WTC11 (cell line): Measurements from ENCODE around the gene SLC38A8. TPM values are rescaled to one million over a fixed set of nuclear protein-coding genes. Genes with fewer than 3 reads are reported as not detected.

ENCODE experiments used
- ATAC-seq: fragments of 200-7000 bp; cut with Tn5 transposase; 2 replicates; pipeline ENCODE4 v1.10.0; 2021; ENCODE audit warnings: mild to moderate bottlenecking, moderate library complexity
- CTCF ChIA-PET: fragments of 300-600 bp; sonication (Branson Sonifier 250); formaldehyde crosslinking; loops from one replicate; lab custom pipeline; 2021; ENCODE audit warnings: antibody characterized with exemption; lab: Charles Lee
- POLR2A ChIA-PET: fragments of 350-600 bp; sonication (Branson Sonifier 250); formaldehyde crosslinking; loops from one replicate; lab custom pipeline; 2021; ENCODE audit warnings: antibody characterized with exemption; lab: Charles Lee
- DNase-seq: peaks from one replicate; pipeline ENCODE4 v3.0.0; 2021; ENCODE audit warnings: low spot score
- H3K27ac Mint-ChIP-seq: 2 replicates; pipeline ENCODE4 v1.8.0; 2021; ENCODE audit warnings: mixed read lengths
- H3K27me3 Mint-ChIP-seq: 2 replicates; pipeline ENCODE4 v1.8.0; 2021; ENCODE audit warnings: low read depth, mild to moderate bottlenecking, moderate library complexity, mixed read lengths
- H3K36me3 Mint-ChIP-seq: 2 replicates; pipeline ENCODE4 v1.8.0; 2021; ENCODE audit warnings: mixed read lengths
- H3K4me1 Mint-ChIP-seq: 2 replicates; pipeline ENCODE4 v1.8.0; 2022; ENCODE audit warnings: mixed read lengths
- H3K4me3 Mint-ChIP-seq: 2 replicates; pipeline ENCODE4 v1.8.0; 2021; ENCODE audit warnings: mild to moderate bottlenecking, moderate library complexity, mixed read lengths
- H3K9me3 Mint-ChIP-seq: 2 replicates; pipeline ENCODE4 v1.8.0; 2021; ENCODE audit warnings: mixed read lengths
- ATF1 ChIP-seq: sonication (generic); formaldehyde crosslinking; IDR thresholded peaks from 2 replicates; pipeline ENCODE4 v1.8.1; 2023; ENCODE audit warnings: mild to moderate bottlenecking, moderate library complexity, missing genetic modification reagents
- FOXJ3 ChIP-seq: sonication (generic); formaldehyde crosslinking; IDR thresholded peaks from 2 replicates; pipeline ENCODE4 v1.9.0; 2021; ENCODE audit warnings: missing genetic modification reagents, mild to moderate bottlenecking, borderline replicate concordance
- FOXP1 ChIP-seq: sonication (generic); formaldehyde crosslinking; IDR thresholded peaks from 2 replicates; pipeline ENCODE4 v1.8.0; 2022; ENCODE audit warnings: missing genetic modification reagents, mild to moderate bottlenecking, moderate library complexity, borderline replicate concordance
- HMGA2 ChIP-seq: fragments of 250-450 bp; sonication (Bioruptor Pico); IDR thresholded peaks from 2 replicates; pipeline ENCODE4 v1.4.0; 2021; ENCODE audit warnings: mild to moderate bottlenecking, moderate library complexity
- MYBL2 ChIP-seq: sonication (generic); formaldehyde crosslinking; IDR thresholded peaks from 2 replicates; pipeline ENCODE4 v1.8.1; 2023; ENCODE audit warnings: mild to moderate bottlenecking, moderate library complexity, missing genetic modification reagents
- NFATC4 ChIP-seq: fragments of 250-450 bp; sonication (Bioruptor Pico); IDR thresholded peaks from 2 replicates; pipeline ENCODE4 v1.9.0; 2021; ENCODE audit warnings: mild to moderate bottlenecking
- RORB ChIP-seq: fragments of 250-450 bp; sonication (Bioruptor Pico); IDR thresholded peaks from 2 replicates; pipeline ENCODE4 v1.9.0; 2021; ENCODE audit warnings: mild to moderate bottlenecking
- TCF7 ChIP-seq: sonication (generic); formaldehyde crosslinking; IDR thresholded peaks from 2 replicates; pipeline ENCODE4 v1.8.0; 2022; ENCODE audit warnings: mild to moderate bottlenecking, low read depth, missing genetic modification reagents, moderate library complexity
- TEAD4 ChIP-seq: sonication (generic); formaldehyde crosslinking; IDR thresholded peaks from 2 replicates; pipeline ENCODE4 v1.8.0; 2022; ENCODE audit warnings: mild to moderate bottlenecking, missing genetic modification reagents
- ZNF232 ChIP-seq: sonication (generic); formaldehyde crosslinking; IDR thresholded peaks from 2 replicates; pipeline ENCODE4 v1.8.0; 2022; ENCODE audit warnings: mild to moderate bottlenecking, missing genetic modification reagents
- total RNA-seq: library from RNA; stranded (reverse); gene quantifications from 3 replicates; pipeline ENCODE4 v1.2.3, GENCODE V29; 2021
- TF ChIP-seq, protein P1 (sequence below): sonication (generic); formaldehyde crosslinking; IDR thresholded peaks from 2 replicates; pipeline ENCODE4 v1.8.0; 2023; ENCODE audit warnings: missing genetic modification reagents, mild to moderate bottlenecking, borderline replicate concordance
- TF ChIP-seq, protein P2 (sequence below): sonication (generic); formaldehyde crosslinking; IDR thresholded peaks from 2 replicates; pipeline ENCODE4 v1.8.0; 2022; ENCODE audit warnings: mild to moderate bottlenecking, missing genetic modification reagents
- TF ChIP-seq, protein P3 (sequence below): sonication (generic); formaldehyde crosslinking; IDR thresholded peaks from 2 replicates; pipeline ENCODE4 v1.8.1; 2023; ENCODE audit warnings: mild to moderate bottlenecking, missing genetic modification reagents
- TF ChIP-seq, protein P4 (sequence below): sonication (generic); formaldehyde crosslinking; IDR thresholded peaks from 2 replicates; pipeline ENCODE4 v1.8.0; 2023; ENCODE audit warnings: mild to moderate bottlenecking, missing genetic modification reagents
- TF ChIP-seq, protein P5 (sequence below): sonication (generic); formaldehyde crosslinking; IDR thresholded peaks from 2 replicates; pipeline ENCODE4 v1.8.1; 2022; ENCODE audit warnings: mild to moderate bottlenecking, missing genetic modification reagents, moderate library complexity, borderline replicate concordance
- TF ChIP-seq, protein P6 (sequence below): sonication (generic); formaldehyde crosslinking; IDR thresholded peaks from 2 replicates; pipeline ENCODE4 v1.8.0; 2022; ENCODE audit warnings: mild to moderate bottlenecking, missing genetic modification reagents
- TF ChIP-seq, protein P7 (sequence below): sonication (generic); formaldehyde crosslinking; IDR thresholded peaks from 2 replicates; pipeline ENCODE4 v1.8.1; 2022; ENCODE audit warnings: low read depth, mild to moderate bottlenecking, moderate library complexity, missing genetic modification reagents, borderline replicate concordance
- TF ChIP-seq, protein P8 (sequence below): sonication (generic); formaldehyde crosslinking; IDR thresholded peaks from 2 replicates; pipeline ENCODE4 v1.8.0; 2022; ENCODE audit warnings: missing genetic modification reagents

Gene SLC38A8
- total RNA-seq, 1 experiment from 2014 or later: not detected

DNA sequence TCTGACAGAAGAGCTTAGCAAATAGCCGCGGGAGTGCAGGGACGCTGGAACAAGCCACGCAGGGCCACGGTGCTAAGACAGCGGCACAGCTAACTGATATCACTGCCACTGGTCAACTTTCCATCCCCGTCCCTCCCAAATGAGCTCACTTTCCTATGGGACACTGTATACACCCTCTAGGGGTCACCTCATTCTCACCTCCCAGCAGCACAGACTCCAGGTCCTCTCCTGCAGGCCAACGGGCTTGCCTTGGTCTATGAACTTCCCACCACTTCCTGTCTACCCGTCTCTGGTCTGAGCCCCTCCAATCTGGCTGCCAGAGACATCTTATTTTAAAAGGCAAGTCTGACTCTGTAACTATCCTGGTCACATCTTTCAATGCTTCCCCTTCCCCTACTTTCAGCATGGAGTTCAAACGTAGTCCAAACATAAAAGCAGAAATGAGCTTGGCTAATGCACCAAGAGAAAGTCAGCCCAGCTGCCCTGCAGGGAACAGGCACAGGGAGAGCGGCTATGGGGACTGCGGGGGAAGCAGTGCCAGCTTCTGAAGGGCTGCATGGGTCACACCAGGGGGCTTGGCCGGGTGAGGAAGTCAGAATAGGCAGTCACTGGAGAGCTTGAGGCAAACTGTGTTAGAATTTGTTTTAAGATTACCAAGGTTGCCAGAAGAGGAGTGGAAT lies 26.3 kb upstream of the SLC38A8 start (continued):
- no peak for TF ChIP-seq FOXJ3 (CRISPR knock-in tag)
- TF ChIP-seq MYBL2: no peak

DNA sequence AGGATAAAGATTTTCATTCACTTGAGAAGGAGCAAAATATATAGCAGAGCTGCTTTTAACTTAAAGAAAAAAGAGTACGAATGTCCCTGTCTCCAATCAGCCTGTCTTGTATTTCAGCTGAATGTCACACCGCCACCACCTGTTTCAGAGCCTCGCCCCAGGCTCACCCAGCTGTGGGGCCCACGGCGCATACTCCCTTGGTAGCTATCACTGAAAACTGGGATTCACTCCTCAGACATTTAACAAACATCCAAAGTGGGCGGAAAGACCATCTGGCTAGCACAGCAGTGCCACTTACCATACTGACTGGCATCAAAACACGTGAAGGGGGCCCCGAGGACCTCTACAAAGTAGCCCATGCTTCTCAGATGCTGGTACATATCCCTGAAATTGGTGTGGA lies 25.4 kb upstream of the SLC38A8 start:
- CTCF ChIA-PET: interaction anchor here (0.7 to 4.5 kb wide), 5 partner anchors 17 to 142 kb away, joined by 3 to 42 read pairs (median 4); partner anchors contain the start of gene OSGIN1
- no peak overlapping the region for H3K27ac Mint-ChIP-seq
- ATAC-seq (no peak), DNase-seq (no peak)
- peaks cover 43% of the 10 kb centered on the region for H3K36me3 Mint-ChIP-seq
- no peaks in the 10 kb centered on the region for H3K9me3 Mint-ChIP-seq
- POLR2A ChIA-PET: no interaction called here
- no peak for TF ChIP-seq ZNF232
- TF ChIP-seq, protein P1, sequence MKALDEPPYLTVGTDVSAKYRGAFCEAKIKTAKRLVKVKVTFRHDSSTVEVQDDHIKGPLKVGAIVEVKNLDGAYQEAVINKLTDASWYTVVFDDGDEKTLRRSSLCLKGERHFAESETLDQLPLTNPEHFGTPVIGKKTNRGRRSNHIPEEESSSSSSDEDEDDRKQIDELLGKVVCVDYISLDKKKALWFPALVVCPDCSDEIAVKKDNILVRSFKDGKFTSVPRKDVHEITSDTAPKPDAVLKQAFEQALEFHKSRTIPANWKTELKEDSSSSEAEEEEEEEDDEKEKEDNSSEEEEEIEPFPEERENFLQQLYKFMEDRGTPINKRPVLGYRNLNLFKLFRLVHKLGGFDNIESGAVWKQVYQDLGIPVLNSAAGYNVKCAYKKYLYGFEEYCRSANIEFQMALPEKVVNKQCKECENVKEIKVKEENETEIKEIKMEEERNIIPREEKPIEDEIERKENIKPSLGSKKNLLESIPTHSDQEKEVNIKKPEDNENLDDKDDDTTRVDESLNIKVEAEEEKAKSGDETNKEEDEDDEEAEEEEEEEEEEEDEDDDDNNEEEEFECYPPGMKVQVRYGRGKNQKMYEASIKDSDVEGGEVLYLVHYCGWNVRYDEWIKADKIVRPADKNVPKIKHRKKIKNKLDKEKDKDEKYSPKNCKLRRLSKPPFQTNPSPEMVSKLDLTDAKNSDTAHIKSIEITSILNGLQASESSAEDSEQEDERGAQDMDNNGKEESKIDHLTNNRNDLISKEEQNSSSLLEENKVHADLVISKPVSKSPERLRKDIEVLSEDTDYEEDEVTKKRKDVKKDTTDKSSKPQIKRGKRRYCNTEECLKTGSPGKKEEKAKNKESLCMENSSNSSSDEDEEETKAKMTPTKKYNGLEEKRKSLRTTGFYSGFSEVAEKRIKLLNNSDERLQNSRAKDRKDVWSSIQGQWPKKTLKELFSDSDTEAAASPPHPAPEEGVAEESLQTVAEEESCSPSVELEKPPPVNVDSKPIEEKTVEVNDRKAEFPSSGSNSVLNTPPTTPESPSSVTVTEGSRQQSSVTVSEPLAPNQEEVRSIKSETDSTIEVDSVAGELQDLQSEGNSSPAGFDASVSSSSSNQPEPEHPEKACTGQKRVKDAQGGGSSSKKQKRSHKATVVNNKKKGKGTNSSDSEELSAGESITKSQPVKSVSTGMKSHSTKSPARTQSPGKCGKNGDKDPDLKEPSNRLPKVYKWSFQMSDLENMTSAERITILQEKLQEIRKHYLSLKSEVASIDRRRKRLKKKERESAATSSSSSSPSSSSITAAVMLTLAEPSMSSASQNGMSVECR (CRISPR knock-in tag): no peak
- no peak for TF ChIP-seq FOXJ3 (CRISPR knock-in tag)
- TF ChIP-seq, protein P2, sequence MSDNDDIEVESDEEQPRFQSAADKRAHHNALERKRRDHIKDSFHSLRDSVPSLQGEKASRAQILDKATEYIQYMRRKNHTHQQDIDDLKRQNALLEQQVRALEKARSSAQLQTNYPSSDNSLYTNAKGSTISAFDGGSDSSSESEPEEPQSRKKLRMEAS: no peak
- TF ChIP-seq, protein P3, sequence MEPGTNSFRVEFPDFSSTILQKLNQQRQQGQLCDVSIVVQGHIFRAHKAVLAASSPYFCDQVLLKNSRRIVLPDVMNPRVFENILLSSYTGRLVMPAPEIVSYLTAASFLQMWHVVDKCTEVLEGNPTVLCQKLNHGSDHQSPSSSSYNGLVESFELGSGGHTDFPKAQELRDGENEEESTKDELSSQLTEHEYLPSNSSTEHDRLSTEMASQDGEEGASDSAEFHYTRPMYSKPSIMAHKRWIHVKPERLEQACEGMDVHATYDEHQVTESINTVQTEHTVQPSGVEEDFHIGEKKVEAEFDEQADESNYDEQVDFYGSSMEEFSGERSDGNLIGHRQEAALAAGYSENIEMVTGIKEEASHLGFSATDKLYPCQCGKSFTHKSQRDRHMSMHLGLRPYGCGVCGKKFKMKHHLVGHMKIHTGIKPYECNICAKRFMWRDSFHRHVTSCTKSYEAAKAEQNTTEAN (CRISPR knock-in tag): no peak
- TF ChIP-seq ATF1 (CRISPR knock-in tag): no peak
- no peak for TF ChIP-seq NFATC4 (CRISPR knock-in tag)
- TF ChIP-seq MYBL2: no peak
- no peak for TF ChIP-seq TCF7 (CRISPR knock-in tag)
- no peak for TF ChIP-seq TEAD4 (CRISPR knock-in tag)
- TF ChIP-seq, protein P4, sequence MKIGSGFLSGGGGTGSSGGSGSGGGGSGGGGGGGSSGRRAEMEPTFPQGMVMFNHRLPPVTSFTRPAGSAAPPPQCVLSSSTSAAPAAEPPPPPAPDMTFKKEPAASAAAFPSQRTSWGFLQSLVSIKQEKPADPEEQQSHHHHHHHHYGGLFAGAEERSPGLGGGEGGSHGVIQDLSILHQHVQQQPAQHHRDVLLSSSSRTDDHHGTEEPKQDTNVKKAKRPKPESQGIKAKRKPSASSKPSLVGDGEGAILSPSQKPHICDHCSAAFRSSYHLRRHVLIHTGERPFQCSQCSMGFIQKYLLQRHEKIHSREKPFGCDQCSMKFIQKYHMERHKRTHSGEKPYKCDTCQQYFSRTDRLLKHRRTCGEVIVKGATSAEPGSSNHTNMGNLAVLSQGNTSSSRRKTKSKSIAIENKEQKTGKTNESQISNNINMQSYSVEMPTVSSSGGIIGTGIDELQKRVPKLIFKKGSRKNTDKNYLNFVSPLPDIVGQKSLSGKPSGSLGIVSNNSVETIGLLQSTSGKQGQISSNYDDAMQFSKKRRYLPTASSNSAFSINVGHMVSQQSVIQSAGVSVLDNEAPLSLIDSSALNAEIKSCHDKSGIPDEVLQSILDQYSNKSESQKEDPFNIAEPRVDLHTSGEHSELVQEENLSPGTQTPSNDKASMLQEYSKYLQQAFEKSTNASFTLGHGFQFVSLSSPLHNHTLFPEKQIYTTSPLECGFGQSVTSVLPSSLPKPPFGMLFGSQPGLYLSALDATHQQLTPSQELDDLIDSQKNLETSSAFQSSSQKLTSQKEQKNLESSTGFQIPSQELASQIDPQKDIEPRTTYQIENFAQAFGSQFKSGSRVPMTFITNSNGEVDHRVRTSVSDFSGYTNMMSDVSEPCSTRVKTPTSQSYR (CRISPR knock-in tag): no peak
- TF ChIP-seq, protein P5, sequence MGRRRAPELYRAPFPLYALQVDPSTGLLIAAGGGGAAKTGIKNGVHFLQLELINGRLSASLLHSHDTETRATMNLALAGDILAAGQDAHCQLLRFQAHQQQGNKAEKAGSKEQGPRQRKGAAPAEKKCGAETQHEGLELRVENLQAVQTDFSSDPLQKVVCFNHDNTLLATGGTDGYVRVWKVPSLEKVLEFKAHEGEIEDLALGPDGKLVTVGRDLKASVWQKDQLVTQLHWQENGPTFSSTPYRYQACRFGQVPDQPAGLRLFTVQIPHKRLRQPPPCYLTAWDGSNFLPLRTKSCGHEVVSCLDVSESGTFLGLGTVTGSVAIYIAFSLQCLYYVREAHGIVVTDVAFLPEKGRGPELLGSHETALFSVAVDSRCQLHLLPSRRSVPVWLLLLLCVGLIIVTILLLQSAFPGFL: no peak
- TF ChIP-seq HMGA2 (CRISPR knock-in tag): no peak
- TF ChIP-seq, protein P6, sequence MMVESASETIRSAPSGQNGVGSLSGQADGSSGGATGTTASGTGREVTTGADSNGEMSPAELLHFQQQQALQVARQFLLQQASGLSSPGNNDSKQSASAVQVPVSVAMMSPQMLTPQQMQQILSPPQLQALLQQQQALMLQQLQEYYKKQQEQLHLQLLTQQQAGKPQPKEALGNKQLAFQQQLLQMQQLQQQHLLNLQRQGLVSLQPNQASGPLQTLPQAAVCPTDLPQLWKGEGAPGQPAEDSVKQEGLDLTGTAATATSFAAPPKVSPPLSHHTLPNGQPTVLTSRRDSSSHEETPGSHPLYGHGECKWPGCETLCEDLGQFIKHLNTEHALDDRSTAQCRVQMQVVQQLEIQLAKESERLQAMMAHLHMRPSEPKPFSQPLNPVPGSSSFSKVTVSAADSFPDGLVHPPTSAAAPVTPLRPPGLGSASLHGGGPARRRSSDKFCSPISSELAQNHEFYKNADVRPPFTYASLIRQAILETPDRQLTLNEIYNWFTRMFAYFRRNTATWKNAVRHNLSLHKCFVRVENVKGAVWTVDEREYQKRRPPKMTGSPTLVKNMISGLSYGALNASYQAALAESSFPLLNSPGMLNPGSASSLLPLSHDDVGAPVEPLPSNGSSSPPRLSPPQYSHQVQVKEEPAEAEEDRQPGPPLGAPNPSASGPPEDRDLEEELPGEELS (CRISPR knock-in tag): no peak
- TF ChIP-seq FOXP1 (CRISPR knock-in tag): no peak
- no peak for TF ChIP-seq RORB (CRISPR knock-in tag)
- TF ChIP-seq, protein P7, sequence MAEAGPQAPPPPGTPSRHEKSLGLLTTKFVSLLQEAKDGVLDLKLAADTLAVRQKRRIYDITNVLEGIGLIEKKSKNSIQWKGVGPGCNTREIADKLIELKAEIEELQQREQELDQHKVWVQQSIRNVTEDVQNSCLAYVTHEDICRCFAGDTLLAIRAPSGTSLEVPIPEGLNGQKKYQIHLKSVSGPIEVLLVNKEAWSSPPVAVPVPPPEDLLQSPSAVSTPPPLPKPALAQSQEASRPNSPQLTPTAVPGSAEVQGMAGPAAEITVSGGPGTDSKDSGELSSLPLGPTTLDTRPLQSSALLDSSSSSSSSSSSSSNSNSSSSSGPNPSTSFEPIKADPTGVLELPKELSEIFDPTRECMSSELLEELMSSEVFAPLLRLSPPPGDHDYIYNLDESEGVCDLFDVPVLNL (CRISPR knock-in tag): no peak
- TF ChIP-seq, protein P8, sequence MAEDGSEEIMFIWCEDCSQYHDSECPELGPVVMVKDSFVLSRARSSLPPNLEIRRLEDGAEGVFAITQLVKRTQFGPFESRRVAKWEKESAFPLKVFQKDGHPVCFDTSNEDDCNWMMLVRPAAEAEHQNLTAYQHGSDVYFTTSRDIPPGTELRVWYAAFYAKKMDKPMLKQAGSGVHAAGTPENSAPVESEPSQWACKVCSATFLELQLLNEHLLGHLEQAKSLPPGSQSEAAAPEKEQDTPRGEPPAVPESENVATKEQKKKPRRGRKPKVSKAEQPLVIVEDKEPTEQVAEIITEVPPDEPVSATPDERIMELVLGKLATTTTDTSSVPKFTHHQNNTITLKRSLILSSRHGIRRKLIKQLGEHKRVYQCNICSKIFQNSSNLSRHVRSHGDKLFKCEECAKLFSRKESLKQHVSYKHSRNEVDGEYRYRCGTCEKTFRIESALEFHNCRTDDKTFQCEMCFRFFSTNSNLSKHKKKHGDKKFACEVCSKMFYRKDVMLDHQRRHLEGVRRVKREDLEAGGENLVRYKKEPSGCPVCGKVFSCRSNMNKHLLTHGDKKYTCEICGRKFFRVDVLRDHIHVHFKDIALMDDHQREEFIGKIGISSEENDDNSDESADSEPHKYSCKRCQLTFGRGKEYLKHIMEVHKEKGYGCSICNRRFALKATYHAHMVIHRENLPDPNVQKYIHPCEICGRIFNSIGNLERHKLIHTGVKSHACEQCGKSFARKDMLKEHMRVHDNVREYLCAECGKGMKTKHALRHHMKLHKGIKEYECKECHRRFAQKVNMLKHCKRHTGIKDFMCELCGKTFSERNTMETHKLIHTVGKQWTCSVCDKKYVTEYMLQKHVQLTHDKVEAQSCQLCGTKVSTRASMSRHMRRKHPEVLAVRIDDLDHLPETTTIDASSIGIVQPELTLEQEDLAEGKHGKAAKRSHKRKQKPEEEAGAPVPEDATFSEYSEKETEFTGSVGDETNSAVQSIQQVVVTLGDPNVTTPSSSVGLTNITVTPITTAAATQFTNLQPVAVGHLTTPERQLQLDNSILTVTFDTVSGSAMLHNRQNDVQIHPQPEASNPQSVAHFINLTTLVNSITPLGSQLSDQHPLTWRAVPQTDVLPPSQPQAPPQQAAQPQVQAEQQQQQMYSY (CRISPR knock-in tag): no peak
- no peaks in the 10 kb centered on the region for H3K27me3 Mint-ChIP-seq
- peaks cover 2% of the 10 kb centered on the region for H3K4me1 Mint-ChIP-seq
- no peak overlapping the region for H3K4me3 Mint-ChIP-seq
